ENCODE measurements around the gene IMMP2L. TPM values are rescaled to one million over a fixed set of nuclear protein-coding genes. Genes with fewer than 3 reads are reported as not detected.

IMMP2L gene
- total RNA-seq, 1 donor from 2014 or later, result 17.8 TPM

DNA sequence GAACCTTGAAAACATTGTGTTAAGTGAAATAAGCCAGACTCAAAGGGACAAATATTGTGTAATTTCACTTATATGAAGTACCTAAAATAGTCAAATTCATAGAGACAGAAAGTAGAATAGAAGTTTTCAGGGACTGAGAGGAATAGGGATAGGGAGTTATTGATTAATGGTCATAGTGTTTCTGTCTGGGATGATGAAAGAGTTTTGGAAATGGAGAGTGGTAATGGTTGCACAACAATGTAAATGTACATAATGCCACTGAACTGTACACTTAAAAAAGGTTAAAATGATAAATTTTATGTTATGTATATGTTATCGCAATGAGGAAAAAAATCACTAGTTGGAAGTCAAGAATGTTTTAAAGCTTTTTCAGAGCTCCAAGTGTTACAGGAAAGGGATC lies 33.5 kb upstream of the IMMP2L start:
- Histone ChIP-seq H3K27ac (replicated peaks) (no peak overlapping the region), H3K4me1 (no peaks in the 10 kb centered on the region), H3K27me3 (ENCODE audit: low read depth) (no peaks in the 10 kb centered on the region), H3K9me3 (replicated peaks) (peaks cover 8% of the 10 kb centered on the region), H3K4me3 (no peak overlapping the region), H3K36me3 (no peaks in the 10 kb centered on the region)
- TF ChIP-seq CTCF (IDR thresholded peaks at IDR 0.05; ENCODE audit: borderline replicate concordance), result no peak
- intact Hi-C loops (cut with micrococcal nuclease), result no loop called here
- no peak for DNase-seq

DNA sequence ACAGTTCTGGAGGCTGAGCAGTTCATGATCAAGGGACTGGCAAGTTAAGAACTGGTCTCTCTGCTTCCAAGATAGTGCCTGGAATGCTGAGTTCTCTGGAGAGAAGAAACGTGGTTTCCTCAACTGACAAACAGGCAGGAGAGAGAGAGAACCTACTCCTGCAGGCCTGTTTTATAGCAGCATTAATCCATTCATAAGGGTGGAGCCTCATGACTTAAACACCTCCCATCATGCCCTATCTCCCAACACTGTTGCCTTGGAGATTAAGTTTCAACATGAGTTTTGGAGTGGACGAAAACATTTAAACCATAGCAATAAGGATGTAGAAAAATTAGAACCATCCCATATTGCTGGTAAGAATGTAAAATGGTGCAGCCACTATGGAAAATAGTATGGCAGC lies 32.3 kb upstream of the IMMP2L start:
- no peaks in the 10 kb centered on the region for H3K36me3 ChIP-seq
- H3K4me1 ChIP-seq, result no peaks in the 10 kb centered on the region
- H3K27ac ChIP-seq (replicated peaks), result no peak overlapping the region
- no peak overlapping the region for H3K4me3 ChIP-seq
- peaks cover 8% of the 10 kb centered on the region for H3K9me3 ChIP-seq (replicated peaks)
- H3K27me3 ChIP-seq (ENCODE audit: low read depth), result no peaks in the 10 kb centered on the region
- intact Hi-C loops (cut with micrococcal nuclease), result no loop called here
- TF ChIP-seq CTCF (IDR thresholded peaks at IDR 0.05; ENCODE audit: borderline replicate concordance), result no peak
- no peak for DNase-seq

GRCh38 chr7:111593343-111593742 lies 31.1 kb upstream of the IMMP2L start:
- Histone ChIP-seq H3K27me3 (ENCODE audit: low read depth) (no peaks in the 10 kb centered on the region), H3K9me3 (replicated peaks) (peaks cover 8% of the 10 kb centered on the region), H3K4me3 (no peak overlapping the region), H3K27ac (replicated peaks) (no peak overlapping the region), H3K4me1 (no peaks in the 10 kb centered on the region), H3K36me3 (no peaks in the 10 kb centered on the region)
- no peak for DNase-seq
- intact Hi-C loops (cut with micrococcal nuclease), result no loop called here
- TF ChIP-seq CTCF (IDR thresholded peaks at IDR 0.05; ENCODE audit: borderline replicate concordance), result no peak

DNA sequence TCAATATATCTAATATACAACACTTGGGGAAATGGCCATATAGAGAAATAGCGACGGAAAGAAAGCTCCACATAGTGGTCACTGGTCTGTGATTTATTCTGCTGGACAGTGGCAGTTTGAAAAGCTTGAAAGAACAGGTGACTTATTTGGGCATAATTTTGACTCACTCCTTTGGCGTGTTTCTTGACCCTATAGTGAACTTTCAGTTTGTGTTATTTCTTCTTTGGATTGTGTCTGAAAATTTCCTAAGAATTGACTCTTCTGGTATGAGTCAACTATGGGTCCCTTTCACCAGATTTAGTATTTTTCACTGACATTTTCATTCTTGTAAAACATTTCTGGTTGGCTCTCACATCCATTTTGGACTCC lies 25.8 kb upstream of the IMMP2L start:
- DNase-seq, result no peak
- Histone ChIP-seq H3K27ac (replicated peaks) (no peak overlapping the region), H3K36me3 (no peaks in the 10 kb centered on the region), H3K9me3 (replicated peaks) (no peaks in the 10 kb centered on the region), H3K4me1 (no peaks in the 10 kb centered on the region), H3K27me3 (ENCODE audit: low read depth) (no peaks in the 10 kb centered on the region), H3K4me3 (no peak overlapping the region)
- intact Hi-C loops (cut with micrococcal nuclease), result no loop called here
- TF ChIP-seq CTCF (IDR thresholded peaks at IDR 0.05; ENCODE audit: borderline replicate concordance), result no peak

GRCh38 chr7:111587410-111588064 lies 25.2 kb upstream of the IMMP2L start:
- Histone ChIP-seq H3K27ac (replicated peaks) (no peak overlapping the region), H3K27me3 (ENCODE audit: low read depth) (no peaks in the 10 kb centered on the region), H3K36me3 (no peaks in the 10 kb centered on the region), H3K4me1 (no peaks in the 10 kb centered on the region), H3K4me3 (no peak overlapping the region), H3K9me3 (replicated peaks) (no peaks in the 10 kb centered on the region)
- TF ChIP-seq CTCF (IDR thresholded peaks at IDR 0.05; ENCODE audit: borderline replicate concordance), result no peak
- intact Hi-C loops (cut with micrococcal nuclease), result no loop called here
- no peak for DNase-seq

Data from left ventricle myocardium inferior (tissue), 1 donor.